ENCODE results near the gene ERGIC1.
A peak's percentile ranks its signal among the peaks of the same experiment; 100 is the strongest.
"Not testable (repeated sequence)": the region's sequence is repeated elsewhere in the genome, so short reads cannot be mapped to it uniquely, and the experiment has no call there.

ERGIC1 gene, protein sequence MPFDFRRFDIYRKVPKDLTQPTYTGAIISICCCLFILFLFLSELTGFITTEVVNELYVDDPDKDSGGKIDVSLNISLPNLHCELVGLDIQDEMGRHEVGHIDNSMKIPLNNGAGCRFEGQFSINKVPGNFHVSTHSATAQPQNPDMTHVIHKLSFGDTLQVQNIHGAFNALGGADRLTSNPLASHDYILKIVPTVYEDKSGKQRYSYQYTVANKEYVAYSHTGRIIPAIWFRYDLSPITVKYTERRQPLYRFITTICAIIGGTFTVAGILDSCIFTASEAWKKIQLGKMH

DNA sequence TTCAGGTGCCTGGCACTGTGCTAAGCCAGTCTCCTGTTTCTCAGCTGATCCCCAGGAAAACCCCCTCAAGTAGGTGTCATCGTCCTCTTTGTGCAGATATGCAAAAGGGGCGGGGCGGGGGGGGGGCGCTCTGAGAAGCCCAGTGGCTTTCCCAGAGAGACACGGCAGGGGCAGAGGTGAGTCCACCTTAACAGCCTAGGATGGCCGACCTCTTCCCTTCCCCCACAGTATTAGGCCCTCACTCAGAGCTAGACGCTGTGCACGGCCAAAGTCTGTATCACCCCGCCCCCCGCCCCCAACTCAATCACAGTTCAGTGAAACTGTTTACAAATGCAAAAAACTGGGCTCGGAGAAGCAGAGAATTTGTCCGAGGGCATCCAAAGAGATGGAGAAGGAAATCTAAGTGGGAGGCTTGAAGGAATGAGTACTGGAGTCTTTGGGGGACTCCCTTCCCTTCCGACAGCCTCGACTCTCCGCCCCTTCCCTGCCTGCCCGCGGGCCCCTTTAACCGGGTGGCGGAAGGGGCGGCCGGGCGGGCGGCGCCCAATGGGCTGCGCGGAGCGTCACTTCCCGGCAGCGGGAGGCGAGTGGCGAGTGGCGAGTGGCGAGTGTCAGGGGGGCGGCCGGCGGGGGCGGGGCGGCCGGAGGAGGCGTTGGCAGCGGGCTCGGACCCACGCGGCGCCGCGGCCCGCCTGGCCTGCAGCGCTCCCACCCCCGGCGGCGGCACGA lies at the start of gene ERGIC1:
TSS of gene ERGIC1 (plus strand) at position 566 of the 729 bp plus-strand sequence. CDS start at position 729, 163 bp downstream.
- H3K4me2 ChIP-seq = peak within 1 kb of the TSS; percentile 94
- H3K27ac ChIP-seq = peak within 1 kb of the TSS; percentile 84
- H3K9ac ChIP-seq = peak within 1 kb of the TSS; percentile 55
- H2AFZ ChIP-seq (ENCODE audit: low read depth) = peak within 1 kb of the TSS; percentile 49; the same call in 1 of the 2 replicates
- H3K4me1 ChIP-seq (ENCODE audit: low read depth, poor library complexity, severe bottlenecking) = peaks cover 28% of the 10 kb centered on the region
- TF ChIP-seq, protein P1, sequence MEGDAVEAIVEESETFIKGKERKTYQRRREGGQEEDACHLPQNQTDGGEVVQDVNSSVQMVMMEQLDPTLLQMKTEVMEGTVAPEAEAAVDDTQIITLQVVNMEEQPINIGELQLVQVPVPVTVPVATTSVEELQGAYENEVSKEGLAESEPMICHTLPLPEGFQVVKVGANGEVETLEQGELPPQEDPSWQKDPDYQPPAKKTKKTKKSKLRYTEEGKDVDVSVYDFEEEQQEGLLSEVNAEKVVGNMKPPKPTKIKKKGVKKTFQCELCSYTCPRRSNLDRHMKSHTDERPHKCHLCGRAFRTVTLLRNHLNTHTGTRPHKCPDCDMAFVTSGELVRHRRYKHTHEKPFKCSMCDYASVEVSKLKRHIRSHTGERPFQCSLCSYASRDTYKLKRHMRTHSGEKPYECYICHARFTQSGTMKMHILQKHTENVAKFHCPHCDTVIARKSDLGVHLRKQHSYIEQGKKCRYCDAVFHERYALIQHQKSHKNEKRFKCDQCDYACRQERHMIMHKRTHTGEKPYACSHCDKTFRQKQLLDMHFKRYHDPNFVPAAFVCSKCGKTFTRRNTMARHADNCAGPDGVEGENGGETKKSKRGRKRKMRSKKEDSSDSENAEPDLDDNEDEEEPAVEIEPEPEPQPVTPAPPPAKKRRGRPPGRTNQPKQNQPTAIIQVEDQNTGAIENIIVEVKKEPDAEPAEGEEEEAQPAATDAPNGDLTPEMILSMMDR (conservative IDR thresholded peaks at IDR 0.05; ENCODE audit: low read depth, low read length) = no peak
- no peaks in the 10 kb centered on the region for H4K20me1 ChIP-seq (ENCODE audit: insufficient read depth)
- no peaks in the 10 kb centered on the region for H3K27me3 ChIP-seq (ENCODE audit: insufficient read depth, low read depth)
- no peak within 1 kb of the TSS for H3K4me3 ChIP-seq (IDR thresholded peaks at IDR 0.05; ENCODE audit: insufficient read depth, low read depth, low read length)
- H3K36me3 ChIP-seq (ENCODE audit: insufficient read depth) = no peaks in the 10 kb centered on the region
- peaks cover 42% of the 10 kb centered on the region for H3K79me2 ChIP-seq (ENCODE audit: insufficient read depth, low read depth)

DNA sequence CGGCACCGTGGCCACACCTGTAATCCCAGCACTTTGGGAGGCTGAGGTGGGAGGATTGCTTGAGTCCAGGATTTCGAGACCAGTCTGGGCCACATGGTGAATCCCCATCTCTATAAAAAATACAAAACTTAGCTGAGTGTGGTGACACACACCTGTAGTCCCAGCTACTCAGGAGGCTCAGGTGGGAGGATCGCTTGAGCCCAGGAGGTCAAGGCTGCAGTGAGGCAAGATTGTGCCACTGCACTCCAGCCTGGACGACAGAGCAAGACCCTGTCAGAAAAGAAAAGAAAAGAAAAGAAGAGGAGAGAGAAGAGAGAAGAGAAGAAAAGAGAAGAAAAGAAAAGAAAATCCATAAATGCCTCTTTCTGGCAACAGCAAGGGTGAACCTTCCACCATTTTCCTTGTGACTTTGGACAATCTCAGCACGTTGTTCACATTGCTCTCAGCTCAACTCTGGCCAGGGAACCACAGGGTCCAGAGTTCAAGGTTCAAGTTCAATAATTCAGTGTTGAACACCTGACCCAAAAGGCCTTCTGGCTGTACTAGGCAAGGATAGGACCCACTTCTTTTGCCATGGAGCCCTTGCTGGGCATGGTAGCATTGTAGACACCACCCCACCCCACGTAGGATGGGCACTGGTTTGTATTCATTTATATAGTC lies 48.5 kb upstream of the ERGIC1 start:
- Histone ChIP-seq H4K20me1 (ENCODE audit: insufficient read depth) (no peaks in the 10 kb centered on the region), H3K9ac (no peak overlapping the region), H3K79me2 (ENCODE audit: insufficient read depth, low read depth) (no peaks in the 10 kb centered on the region), H3K4me1 (ENCODE audit: low read depth, poor library complexity, severe bottlenecking) (no peaks in the 10 kb centered on the region), H3K4me3 (IDR thresholded peaks at IDR 0.05; ENCODE audit: insufficient read depth, low read depth, low read length) (no peak overlapping the region), H3K27ac (no peak overlapping the region), H3K27me3 (ENCODE audit: insufficient read depth, low read depth) (no peaks in the 10 kb centered on the region), H3K36me3 (ENCODE audit: insufficient read depth) (no peaks in the 10 kb centered on the region), H3K4me2 (no peak overlapping the region), H2AFZ (ENCODE audit: low read depth) (no peak overlapping the region)
- TF ChIP-seq, protein P1 (conservative IDR thresholded peaks at IDR 0.05; ENCODE audit: low read depth, low read length) = no peak

DNA sequence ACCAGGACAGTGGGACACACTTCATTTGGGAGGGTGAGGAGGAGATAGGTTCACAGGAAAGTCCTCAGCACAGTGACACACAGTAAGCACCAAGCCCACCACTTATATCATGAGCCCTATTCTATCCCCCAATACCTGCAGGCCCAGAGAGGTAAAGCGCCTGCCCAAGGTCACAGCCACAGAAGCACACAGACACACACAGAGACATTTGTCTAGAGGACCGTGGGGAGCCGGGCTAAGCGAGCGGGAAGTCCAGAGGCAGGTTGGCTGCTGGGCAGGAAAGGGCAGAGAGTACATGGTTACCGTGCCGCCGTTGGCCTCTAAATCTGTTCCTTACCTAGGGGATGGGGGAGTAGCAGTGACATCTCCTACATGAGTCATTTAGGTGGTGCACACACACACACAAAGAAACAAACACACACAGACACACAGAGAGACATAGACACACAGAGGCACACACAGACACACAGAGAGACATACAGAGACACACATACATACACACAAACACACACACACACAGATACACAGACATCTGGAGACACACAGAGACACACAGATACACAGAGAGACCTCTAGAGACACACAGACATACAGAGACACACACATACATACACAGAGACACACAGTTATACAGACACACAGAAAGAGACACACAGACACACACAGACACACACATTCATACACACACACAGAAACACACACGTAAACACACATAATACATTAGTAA lies 47.2 kb upstream of the ERGIC1 start:
- Histone ChIP-seq H3K79me2 (ENCODE audit: insufficient read depth, low read depth) (no peaks in the 10 kb centered on the region), H3K36me3 (ENCODE audit: insufficient read depth) (no peaks in the 10 kb centered on the region), H3K4me2 (no peak overlapping the region), H2AFZ (ENCODE audit: low read depth) (no peak overlapping the region), H3K27me3 (ENCODE audit: insufficient read depth, low read depth) (no peaks in the 10 kb centered on the region), H3K4me3 (IDR thresholded peaks at IDR 0.05; ENCODE audit: insufficient read depth, low read depth, low read length) (no peak overlapping the region), H3K4me1 (ENCODE audit: low read depth, poor library complexity, severe bottlenecking) (no peaks in the 10 kb centered on the region), H4K20me1 (ENCODE audit: insufficient read depth) (no peaks in the 10 kb centered on the region), H3K9ac (no peak overlapping the region), H3K27ac (no peak overlapping the region)
- TF ChIP-seq, protein P1 (conservative IDR thresholded peaks at IDR 0.05; ENCODE audit: low read depth, low read length) = no peak

DNA sequence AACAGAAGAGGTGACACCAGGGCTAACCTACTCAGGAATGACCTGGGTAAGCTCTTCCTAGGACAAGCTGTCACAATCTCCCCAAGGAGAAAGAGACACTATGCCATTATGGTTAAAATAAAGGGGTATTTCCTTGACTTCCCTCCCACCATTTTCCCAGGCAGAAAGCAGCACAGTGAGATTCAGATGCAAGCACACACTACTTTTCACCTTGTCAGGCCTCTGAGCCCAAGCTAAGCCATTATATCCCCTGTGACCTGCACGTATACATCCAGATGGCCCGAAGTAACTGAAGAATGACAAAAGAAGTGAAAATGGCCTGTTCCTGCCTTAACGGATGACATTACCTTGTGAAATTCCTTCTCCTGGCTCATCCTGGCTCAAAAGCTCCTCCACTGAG lies 46.5 kb upstream of the ERGIC1 start:
- H2AFZ ChIP-seq (ENCODE audit: low read depth); H3K27ac ChIP-seq; H3K4me1 ChIP-seq (ENCODE audit: low read depth, poor library complexity, severe bottlenecking); H3K9ac ChIP-seq; H3K4me2 ChIP-seq; H3K4me3 ChIP-seq (IDR thresholded peaks at IDR 0.05; ENCODE audit: insufficient read depth, low read depth, low read length); H3K27me3 ChIP-seq (ENCODE audit: insufficient read depth, low read depth); H4K20me1 ChIP-seq (ENCODE audit: insufficient read depth); H3K79me2 ChIP-seq (ENCODE audit: insufficient read depth, low read depth); H3K36me3 ChIP-seq (ENCODE audit: insufficient read depth): not testable (repeated sequence)

Measured in KMS-11 (cell line).